NCI-H146 treated with DMSO at 0.1 percent for 48 hours (cell line): Measurements from ENCODE around the gene AP5M1.
"Not testable (repeated sequence)": the region's sequence is repeated elsewhere in the genome, so short reads cannot be mapped to it uniquely, and the experiment has no call there.

Source experiments
- DNase-seq: peaks from one replicate; lab custom pipeline; 2025; ENCODE audit not compliant: unreplicated experiment; lab: John Stamatoyannopoulos, UW

The AP5M1 gene, protein sequence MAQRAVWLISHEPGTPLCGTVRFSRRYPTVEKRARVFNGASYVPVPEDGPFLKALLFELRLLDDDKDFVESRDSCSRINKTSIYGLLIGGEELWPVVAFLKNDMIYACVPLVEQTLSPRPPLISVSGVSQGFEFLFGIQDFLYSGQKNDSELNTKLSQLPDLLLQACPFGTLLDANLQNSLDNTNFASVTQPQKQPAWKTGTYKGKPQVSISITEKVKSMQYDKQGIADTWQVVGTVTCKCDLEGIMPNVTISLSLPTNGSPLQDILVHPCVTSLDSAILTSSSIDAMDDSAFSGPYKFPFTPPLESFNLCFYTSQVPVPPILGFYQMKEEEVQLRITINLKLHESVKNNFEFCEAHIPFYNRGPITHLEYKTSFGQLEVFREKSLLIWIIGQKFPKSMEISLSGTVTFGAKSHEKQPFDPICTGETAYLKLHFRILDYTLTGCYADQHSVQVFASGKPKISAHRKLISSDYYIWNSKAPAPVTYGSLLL

DNA sequence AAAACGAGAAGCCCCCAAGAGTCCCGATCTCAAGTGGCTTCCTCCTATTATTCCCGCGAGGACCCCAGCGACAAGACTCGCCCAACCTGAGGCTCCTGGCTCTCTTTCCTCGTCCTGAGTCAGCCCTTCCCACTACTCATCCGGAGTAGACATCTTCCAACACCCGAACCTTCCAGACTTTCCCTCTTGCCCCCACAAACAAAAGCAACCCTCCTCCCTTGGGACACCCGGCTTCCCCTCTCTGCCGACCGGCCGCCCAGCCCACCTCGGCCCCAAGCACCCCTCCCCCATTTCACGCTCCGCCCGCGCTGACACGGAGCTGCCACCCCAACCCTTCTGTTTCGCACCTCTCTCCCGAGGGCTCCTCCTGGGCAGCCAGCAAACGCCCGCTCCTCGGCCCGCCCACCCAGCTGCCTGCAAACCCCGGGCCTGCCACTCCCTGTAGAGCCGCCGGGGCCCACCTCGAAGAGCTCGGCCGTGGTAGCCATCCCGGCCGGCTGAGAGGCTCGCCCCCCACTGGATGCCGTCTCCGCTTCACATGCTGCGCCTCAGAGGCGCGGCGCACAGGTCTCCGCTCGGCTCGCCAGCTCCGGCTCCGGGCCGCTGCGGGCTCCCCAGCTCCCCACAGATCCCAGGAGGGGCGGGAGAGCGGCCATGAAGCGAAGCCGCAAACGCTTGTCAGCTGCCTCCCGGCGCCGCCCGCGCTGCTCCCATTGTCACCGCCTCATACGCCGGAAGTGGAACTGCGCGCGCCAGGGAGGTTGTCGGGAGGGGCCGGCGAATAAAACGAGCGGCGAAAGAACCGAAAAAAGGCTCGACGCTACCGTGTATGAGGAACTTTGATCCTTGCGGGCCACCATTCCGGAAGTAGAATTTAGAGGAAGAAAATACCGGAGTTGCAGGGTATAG is at the start of gene AP5M1, which contains the start of gene EXOC5:
AP5M1 (plus strand) TSS at position 811 of the 909 bp plus-strand sequence. CDS start 344 bp downstream, outside the sequence.
EXOC5 (minus strand) TSS at position 745 of the 909 bp plus-strand sequence; CDS start at position 488, 257 bp downstream.
- peak; percentile 79 for DNase-seq

- DNase-seq: no peak
Measured at GRCh38 chr14:57221931-57222330, 46.8 kb upstream of the AP5M1 start.

DNA sequence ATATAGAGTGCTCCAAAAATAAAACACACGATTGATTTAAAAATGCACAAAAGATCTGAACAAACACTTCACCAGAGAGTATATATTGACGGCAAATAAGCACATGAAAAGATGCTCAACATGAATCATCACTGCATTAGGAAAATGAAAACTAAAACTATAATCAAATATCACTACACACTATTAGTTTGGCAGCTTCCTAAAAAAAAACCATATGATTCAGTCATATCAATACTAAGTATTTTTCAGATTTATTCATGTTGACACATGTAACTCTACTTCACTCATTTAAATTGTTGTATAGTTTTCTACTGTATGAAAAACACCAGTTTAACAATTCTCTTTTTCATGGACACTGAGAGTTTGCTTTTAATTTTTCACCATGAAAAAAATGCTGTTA is 41.7 kb upstream of the AP5M1 start:
- DNase-seq: no peak

DNA sequence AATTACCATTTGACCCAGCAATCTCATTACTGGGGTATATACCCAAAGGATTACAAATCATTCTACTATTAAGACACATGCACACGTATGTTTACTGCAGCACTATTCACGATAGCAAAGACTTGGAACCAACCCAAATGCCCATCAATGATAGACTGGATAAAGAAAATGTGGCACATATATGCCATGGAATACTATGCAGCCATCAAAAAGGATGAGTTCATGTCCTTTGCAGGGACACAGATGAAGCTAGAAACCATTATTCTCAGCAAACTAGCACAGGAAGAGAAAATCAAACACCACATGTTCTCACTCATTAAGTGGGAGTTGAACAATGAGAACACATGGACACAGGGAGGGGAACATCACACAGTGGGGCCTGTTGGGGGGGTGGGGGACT is 40.5 kb upstream of the AP5M1 start:
- DNase-seq: not testable (repeated sequence)

DNA sequence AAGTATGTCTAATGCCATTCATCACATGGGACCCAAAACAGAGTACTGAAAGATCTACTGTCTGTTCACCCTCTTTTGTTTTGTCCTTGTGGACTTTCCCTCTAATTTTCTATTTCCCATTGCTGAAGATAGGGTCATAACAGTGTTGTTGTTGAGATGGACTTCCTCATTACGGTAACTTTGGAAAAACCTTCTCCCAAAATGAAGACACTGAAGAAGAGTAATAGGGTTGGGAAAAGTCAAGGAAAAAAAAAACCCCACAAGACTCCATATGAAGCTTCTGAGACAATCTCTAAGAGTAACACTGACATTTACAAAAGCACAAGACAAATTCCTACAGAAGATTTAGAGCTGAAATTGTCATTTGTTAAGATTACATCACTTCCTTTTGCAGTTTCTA is 36.8 kb upstream of the AP5M1 start:
- DNase-seq: no peak

GRCh38 chr14:57240115-57240514 is 28.7 kb upstream of the AP5M1 start:
- not testable (repeated sequence) for DNase-seq

GRCh38 chr14:57243320-57243719 is 25.5 kb upstream of the AP5M1 start:
- no peak for DNase-seq

GRCh38 chr14:57244106-57244505 is 24.7 kb upstream of the AP5M1 start:
- no peak for DNase-seq

GRCh38 chr14:57245941-57246340 is 22.8 kb upstream of the AP5M1 start:
- DNase-seq: no peak

- no peak for DNase-seq
Measured at GRCh38 chr14:57246933-57247657, 21.7 kb upstream of the AP5M1 start.

DNA sequence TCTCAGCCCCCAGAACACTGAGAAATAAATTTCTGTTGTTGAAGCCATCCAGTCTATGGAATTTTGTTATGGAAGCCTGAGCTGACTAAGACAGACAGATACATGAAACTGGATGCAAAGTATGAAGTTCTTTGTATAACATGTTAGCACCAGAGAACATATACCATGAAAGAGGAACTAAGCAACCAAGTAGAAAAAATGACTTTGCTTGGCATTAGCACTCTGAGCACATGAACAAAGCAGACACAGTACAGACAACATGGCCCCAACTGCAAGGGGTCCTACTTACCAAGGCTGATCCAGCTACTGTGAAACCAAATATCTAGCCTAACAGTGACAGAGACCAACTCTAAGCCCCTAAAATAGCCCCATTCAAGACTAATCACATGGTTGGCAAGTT is 13.9 kb upstream of the AP5M1 start:
- DNase-seq: no peak

- not testable (repeated sequence) for DNase-seq
Measured at GRCh38 chr14:57258221-57258620, 10.6 kb upstream of the AP5M1 start.

DNA sequence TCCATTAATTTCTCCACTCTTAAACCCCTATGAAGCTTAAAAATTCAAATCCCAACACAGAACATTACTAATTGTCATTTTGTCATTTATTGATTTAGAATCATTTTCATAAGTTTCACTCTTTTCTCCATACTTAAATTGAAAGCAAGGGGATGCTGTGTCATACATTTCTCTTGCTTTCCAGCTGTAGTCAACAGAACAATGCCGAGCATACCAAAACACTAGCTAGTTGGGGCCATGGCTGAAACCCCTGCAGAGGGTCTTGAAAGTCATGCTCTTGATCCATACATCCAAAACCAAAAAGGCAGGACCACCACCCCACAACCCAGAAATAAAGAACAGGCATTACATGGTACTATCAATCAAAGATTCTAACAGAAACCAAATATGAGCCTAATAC is 9.1 kb upstream of the AP5M1 start:
- DNase-seq: no peak

DNA sequence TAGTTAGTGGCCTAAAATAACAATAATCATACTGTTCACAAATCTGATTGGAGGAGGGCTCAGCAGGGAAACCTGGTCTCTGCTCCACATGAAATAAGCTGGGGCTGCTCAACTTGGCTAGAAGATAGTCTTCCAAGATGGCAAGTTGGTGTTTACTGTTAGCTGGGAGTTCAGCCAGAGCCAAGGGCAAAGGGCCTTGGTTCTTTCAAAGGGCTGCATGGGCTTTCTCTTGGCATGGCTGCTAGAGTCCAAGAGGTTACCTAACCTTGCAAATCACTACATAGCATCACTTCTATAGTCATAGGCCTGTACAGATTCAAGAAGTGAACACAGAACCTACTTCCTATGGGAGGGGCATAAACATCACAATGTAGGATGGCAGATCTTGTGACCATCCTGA is 7.2 kb upstream of the AP5M1 start:
- DNase-seq: no peak

DNA sequence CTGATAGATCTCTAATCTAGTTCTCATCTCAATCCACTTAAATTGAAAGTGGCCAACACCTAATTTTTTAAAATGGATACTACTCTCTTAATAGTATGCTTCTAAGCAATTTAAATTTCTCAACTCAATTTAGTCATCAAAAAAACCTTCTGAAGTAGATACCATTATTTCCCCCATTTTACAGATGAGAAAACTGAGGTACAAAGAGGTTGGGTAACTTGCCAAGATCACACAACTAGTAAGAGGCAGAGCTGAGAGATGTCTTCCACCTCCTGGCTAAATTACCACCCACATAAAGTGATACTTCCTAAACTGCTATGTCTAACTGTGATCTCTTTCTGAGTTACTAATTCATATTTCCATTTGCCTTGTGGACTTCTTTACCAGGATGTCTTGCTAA is 6.7 kb upstream of the AP5M1 start:
- DNase-seq: no peak

GRCh38 chr14:57266065-57266464 is 2.7 kb upstream of the AP5M1 start:
- DNase-seq: no peak

DNA sequence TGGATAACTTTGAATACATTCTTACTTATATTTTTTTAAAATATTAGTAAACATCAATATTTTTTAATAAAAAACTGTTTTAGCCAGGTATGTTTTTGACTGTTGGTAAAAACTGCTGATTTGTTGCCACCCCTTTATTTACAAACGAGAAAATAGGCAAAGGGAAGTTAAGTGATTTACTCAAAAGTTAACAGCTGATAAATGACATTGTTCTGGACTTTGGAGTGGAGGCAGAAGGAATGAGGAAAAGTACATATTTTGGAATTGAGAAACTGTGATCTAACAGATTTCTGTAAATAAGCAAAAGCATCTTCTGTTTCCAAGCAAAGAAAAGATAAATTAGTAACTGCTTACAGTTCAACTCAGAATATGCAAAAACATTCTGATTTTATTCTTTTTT is 4.5 kb downstream of the AP5M1 start:
- DNase-seq: no peak

GRCh38 chr14:57274551-57274950 is 5.8 kb downstream of the AP5M1 start:
- DNase-seq: no peak

DNA sequence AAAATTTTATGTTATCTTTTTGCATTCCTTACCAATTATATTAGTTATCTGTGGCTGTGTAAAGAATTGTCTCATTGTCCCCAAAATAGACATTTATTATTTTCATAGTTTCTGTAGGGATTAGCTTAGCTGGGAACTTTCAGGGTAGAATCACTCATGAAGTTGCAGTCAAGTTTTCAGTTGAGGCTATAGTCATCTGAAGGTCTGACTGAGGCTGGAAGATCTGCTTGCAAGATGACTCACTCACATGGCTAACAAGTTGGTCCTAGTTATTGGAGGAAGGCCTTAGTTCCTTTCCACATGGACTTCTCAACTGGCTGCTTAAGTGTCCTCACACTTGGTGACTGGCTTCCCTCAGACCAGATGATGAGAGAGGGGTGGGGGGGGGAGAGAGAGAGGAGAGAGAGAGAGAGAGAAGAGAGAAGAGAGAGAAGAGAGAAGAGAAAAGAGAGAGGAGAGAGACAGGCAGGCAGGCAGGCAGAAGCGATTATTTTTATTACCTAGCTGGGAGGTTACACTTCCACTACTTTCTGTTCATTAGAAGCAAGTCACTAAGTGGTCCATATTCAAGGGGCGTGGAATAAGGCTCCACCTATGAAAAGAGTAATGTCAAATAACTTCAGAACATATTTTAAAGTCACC is 6.4 kb downstream of the AP5M1 start:
- no peak for DNase-seq

- DNase-seq: no peak
Measured at GRCh38 chr14:57277062-57277461, 8.3 kb downstream of the AP5M1 start.

DNA sequence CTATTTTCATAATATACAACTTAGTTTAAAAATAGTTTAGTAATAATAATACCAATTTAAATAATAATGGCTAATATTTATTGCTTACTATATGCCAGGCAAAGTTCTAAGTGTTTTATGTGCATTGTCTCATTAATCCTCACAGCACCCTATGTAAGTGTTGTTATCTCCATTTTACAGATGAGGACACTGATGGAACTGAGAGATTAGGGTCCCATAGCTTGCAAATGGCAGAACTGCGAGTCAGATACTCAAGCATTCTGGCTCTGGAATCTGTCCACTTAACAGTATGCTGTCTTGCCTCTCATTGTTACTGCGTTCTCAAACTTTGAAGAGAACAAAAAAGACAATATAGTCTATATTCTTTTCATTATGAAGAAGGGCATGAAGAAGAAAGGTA is 19.0 kb downstream of the AP5M1 start:
- DNase-seq: no peak
